GM21723 (cell line): Measurements from ENCODE around the gene CTNNA3.
"Not testable (repeated sequence)": the region's sequence is repeated elsewhere in the genome, so short reads cannot be mapped to it uniquely, and the experiment has no call there.

Experiments
- ATAC-seq: cut with Tn5 transposase; IDR thresholded peaks from one replicate; pipeline ENCODE4 v1.9.1; 2021; ENCODE audit warnings: mild to moderate bottlenecking, moderate library complexity; ENCODE audit not compliant: unreplicated experiment

CTNNA3 gene

DNA sequence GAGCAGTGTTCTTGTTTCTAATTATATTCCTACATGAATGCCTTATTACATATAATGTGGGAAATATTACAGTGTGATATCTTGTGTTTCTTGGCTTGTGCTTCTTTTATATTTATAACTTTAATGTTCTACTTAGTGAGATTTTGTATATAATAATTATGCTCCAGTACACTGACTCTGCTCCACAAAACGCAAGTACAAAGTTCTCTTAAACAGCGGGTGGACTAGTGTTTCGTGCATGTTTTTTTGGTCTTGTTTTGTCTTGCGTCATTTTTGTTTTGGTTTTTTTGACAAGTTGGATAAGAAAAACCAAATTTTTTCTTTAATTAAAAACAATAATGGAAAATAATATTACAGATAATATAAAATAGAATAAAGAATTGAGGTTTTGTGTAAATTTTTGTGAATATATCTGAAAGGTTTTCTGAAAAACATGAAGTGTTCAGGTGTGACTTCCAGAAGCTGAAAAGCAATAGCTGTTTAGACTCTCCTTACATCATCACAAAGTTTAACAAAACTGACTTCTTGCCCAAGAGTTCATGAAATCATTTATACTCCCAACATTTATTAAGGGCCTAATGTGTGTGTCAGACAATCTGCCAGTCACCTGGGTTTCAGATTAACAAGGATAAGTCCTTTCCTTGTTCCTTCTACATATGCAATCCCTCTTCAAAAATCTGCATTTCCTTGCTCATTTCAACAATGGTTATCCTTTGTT is 438.4 kb downstream of the CTNNA3 start:
- ATAC-seq = no peak

DNA sequence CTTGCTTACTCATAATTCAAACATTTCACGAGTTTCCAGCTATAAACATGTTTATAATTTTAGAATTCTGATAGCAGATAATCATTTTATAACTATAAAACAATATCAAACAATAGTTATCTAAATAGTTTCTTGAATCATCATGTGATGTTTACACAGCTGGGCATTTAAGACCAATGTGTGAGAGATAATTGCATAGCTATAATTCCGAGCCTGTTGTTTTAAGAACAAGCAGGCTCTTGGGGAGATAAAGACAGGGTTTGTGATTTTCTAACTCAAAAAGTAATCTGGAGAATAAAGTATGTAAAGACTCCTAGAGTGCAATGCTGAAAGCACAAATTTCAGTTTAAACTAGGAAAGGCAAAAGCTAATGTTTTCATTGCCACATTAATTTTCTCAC is 439.0 kb downstream of the CTNNA3 start:
- ATAC-seq = no peak

DNA sequence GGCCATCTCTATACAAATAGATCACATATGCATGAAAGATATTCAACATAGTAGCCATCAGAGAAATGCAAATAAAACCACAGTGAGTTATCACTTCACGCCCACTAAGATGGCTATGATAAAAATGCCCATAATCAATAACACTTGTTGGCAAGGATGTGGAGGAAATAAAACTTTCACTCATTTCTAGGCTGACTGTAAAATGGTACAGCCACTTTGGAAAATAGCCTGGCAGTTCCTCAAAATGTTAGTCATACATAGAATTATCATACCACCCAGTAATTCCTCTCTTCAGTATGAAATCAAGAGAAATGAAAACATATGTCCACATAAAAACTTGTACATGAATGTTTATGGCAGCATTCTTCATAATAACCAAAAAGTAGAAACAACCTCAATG is 445.3 kb downstream of the CTNNA3 start:
- no peak for ATAC-seq

DNA sequence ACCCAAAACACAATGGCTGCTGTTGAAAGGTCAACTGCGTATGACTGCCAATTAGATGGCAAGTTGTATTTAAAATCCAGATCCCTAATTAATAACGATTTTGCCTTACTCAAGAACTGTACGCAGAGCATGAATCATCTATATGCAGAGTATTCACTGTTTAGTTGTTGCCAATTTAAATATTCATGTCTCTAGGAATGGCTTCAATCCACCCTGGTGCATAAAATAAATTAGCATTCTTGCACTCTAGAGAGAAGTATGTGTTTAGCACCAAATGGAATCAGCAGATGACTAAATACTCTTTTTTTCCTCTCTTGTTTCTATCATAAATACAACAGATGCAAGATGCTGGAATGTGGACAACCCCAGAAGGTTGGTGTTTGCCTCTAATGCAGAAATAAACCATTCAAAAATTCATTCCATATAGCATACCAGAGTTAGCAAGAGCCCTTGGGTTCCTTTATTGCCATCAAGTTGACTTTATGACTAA is 449.9 kb downstream of the CTNNA3 start:
- ATAC-seq = no peak

DNA sequence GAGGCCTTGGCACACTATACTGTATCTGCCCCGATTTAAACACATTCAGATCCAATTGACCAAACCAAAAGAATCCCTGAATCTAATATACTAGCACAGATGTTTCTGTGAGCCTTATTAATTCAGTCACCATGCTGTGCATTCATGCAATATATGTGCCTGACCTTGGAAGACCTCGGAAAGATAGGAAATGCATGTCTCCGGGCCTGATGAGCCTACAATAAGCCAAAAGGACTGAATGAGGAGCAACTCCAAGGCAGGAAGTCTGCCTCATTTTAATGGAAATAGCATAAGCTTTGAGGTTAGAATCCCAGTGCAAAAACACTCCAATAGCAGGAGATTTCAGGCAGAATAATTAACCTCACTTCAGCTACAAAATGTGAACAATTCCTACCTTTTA is 453.5 kb downstream of the CTNNA3 start:
- ATAC-seq = no peak

DNA sequence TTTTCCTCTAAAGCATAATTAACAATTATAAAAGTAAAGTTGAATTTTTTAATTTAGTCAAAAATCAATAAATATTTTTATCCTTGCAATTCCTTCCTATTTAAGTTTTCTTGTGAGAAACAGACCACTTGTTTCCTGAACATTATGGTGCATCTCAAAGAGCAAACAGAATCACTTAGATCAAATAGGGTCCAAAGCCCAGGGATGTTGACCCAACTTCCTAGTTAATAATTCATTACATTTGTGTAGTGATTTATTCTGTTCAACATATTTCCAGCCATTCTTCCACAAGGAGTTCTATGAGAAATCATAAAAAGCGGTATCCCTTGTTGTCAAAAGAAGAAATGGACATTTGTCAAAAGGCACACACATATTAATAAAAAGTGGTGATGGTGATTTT is 454.5 kb downstream of the CTNNA3 start:
- ATAC-seq = no peak

DNA sequence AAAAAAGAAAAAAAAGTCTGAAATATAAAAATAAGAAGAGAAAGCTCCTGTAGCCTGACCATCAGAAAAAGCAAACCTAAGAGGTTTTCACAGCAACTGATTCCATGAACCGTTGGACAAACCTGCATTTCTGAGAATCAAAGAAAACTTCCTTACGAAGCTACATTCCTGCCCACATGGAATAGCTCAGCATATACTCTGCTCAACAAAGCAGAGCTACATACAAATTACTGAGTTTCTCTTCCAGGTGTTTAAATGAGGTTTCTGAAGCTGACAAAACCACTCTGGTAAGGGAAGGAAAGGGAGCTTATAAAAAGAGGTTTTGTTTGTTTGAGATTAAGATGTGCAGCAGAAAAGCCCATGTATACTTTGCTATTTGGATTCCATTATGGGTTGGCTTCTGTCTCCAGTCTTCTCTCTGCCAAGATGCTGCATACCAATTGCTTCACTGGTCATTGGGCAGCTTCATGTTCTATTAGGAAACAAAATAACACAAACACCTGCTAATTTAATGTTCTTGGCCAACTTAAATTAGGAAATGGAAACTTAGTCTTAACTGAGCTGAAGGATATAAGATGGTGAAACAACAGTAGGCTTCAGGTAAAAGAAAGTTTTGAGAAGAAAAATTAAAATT is 456.0 kb downstream of the CTNNA3 start:
- no peak for ATAC-seq

DNA sequence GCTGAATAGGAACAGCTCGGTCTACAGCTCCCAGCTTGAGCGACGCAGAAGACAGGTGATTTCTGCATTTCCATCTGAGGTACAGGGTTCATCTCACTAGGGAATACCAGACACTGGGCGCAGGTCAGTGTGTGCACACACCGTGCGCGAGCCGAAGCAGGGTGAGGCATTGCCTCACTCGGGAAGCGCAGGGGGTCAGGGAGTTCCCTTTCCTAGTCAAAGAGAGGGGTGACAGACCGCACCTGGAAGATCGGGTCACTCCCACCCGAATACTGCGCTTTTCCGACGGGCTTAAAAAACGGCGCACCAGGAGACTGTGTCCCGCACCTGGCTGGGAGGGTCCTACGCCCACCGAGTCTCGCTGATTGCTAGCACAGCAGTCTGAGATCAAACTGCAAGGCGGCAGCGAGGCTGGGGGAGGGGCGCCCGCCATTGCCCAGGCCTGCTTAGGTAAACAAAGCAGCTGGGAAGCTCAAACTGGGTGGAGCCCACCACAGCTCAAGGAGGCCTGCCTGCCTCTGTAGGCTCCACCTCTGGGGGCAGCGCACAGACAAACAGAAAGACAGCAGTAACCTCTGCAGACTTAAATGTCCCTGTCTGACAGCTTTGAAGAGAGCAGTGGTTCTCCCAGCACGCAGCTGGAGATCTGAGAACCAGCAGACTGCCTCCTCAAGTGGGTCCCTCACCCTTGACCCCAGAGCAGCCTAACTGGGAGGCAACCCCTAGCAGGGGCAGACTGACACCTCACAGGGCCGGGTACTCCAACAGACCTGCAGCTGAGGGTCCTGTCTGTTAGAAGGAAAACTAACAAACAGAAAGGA is 465.1 kb downstream of the CTNNA3 start:
- ATAC-seq = not testable (repeated sequence)

DNA sequence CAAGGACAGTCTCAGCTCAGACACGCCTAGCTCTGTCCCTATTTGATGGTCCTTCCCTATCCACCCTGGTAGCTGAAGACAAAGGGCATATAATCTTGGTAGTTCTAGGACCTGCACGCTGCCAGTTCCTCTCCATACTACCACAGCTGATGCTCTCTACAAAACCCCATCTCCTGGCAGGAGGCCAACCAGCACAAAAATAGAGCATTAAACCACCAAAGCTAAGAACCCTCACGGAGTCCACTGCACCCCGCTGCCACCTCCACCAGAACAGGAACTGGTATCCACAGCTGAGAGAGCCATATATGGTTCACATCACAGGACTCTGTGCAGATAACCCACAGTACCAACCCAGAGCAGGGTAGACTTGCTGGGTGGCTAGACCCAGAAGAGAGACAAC is 470.8 kb downstream of the CTNNA3 start:
- no peak for ATAC-seq

DNA sequence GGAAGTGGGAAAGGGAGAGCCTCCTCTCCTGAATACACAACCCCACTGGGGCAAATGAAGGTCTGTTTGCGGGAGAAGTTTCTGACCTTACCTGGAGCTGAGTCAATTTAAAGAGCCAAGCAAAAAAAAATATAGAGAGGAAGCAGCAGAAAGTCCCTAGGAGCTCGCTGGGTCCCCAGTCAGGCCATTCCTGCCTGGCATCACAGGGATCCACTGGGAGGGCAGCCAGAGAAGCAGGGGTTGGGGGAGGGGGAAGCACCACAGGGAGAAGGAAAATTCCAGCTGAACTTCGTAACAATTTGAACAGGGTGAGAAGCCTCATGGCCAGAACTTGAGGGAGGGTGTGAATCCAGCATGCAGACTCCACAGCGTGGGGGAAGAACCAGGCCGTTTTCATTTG is 471.4 kb downstream of the CTNNA3 start:
- no peak for ATAC-seq

DNA sequence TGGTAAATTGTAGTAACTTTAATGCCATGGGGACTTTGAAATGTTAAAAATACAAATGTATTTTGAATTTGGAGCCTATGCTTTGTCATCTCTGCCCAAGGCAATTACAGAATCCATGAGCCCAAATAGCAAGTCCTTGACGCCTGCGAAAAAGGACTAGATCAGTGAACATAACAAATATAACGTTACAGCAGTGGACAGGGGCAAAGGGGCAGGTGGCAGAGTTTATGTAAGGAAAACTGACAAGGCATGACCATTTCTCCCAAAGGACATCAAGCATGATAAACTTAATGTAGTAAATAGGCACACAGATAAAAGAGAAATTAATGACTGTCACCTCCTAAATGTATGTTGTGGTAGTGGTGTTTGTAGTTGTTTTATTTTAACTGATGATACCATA is 473.1 kb downstream of the CTNNA3 start:
- ATAC-seq = no peak

DNA sequence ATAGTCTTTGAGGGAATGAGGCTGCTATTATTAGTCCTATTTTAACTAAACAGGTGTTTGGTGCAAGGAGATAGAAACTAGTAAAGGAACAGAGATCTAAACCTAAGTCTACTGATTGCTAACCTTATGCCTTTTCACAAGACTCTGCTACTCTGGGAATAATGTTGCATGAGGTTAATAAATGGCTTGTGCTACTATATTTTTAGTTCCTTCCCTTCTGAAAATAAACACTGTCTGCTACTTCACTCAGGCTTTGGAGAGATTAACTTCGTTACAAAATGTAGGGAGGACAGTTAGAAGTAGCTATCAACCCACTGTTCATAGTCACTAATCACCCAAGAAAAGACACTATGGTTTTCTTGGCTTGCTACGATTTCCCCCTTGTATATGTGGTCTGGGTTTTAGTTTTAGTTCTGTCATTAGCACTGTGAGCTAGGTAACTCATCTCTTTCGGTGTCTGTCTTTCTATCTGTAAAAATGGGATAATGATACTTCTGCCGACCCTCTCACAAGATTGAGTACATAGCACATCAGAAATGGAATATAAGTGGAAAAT is 474.0 kb downstream of the CTNNA3 start:
- no peak for ATAC-seq

DNA sequence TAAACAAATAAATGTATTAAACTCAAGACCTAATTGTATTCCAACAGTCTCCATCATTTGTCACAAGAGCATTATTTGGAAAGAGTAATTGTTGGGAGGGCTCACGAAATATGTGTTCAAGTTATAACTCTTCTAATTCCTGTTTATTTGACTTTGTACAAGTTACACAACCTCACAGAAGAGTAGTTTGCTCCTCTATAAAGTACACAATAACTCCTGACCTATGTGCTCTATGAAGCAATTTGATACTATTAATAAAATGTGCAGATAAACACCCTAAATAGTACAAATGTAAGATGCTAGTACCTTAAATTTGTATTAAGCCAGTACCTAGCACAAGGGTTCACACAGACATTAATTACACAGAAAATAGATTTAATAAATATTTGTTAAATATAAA is 484.3 kb downstream of the CTNNA3 start:
- ATAC-seq = no peak

DNA sequence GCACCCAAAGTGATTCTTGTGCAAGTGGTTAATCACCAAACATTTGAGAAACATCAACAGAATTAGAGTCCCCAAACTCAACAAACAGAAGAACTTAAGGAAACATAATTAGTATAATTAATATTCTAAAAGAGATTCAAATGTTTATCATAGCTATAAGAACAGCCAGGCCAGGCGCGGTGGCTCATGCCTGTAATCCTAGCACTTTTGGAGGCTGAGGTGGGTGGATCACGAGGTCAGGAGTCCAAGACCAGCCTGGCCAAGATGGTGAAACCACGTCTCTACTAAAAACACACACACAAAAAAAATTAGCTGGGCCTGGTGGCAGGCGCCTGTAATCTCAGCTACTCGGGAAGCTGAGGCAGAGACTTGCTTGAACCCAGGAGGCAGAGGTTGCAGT is 488.1 kb downstream of the CTNNA3 start:
- ATAC-seq = not testable (repeated sequence)

DNA sequence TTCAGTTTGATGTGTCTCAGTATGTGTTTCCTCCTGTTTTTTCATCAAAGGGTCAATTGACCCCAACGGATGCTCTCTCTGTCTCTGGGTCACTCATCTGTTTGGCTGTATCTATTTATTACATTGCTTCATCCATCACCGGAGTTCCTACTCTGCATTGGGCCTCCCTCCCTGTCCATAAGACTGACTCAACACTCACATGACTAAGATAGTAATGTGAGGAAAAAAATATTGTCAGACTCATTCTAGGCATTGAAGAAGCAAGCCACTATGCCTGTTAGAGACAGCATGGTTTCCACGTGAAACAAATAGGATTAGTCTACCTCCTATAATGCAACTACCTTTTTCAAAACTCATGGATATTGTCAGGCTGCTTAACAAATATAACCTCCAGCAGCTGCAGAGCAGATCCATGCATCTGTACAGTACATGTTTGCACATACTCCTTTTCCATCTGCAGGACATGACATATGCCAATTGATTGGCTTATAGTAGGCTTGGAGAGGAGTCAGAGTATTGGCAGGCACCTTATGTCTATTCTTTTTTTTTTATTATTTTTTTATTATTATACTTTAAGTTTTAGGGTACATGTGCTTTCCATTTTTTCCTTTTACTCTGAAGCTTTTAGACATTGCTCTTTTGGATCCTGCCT is 495.0 kb downstream of the CTNNA3 start:
- ATAC-seq = no peak

DNA sequence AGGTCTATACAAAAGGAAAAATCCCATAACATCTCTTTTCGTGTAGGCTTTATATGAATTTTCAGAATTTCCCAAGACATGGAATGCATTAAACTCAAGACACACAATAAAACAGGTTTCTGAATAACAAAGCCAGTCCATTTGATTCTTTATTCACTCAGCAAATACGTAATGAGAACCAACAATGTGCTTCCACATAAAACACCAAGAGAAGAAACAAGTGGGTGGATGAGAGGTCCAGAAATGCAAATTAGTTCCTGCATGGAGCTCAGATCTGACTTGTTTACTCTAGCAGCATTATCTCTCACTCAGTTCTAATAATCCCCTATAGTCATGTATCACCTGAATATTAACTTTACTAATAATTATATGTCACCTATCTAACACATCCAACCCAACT is 520.6 kb downstream of the CTNNA3 start:
- no peak for ATAC-seq

DNA sequence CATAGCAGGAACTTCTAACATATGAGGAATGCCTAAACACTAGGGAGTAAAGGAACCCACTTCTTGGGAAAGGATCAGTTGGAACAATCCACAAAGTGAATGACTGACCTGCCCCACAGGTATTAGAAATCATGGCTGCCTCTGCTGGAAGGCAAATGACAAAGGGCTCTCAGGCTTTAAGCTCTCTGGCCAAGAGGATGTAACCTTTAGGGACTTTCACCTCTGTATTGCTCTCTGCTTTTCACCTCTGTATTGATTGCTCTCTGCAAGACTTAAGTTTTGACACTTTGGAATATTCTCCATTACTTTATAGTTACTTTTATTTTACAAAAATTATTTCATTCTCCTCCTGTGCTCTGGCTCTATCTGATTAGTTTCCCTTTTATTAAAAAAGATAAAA is 522.2 kb downstream of the CTNNA3 start:
- ATAC-seq = no peak

DNA sequence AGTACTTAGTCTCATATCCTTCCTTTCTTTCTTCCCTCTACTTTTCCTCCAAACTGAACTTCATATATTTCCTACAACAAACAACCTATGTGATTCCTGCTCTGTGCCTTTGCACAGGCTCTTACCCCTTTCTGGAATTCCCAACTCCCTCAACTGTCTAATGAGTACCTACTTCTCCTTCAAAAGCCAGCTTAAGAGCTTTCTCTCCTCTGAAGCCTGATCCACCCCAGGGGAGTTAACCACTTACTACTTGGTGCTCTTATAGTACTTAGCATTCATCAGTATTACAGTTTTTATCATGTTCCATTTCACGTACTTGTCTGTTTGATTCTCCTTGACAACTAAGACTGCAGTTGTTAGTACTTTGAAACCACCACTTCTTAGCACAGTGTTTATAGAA is 524.0 kb downstream of the CTNNA3 start:
- no peak for ATAC-seq

DNA sequence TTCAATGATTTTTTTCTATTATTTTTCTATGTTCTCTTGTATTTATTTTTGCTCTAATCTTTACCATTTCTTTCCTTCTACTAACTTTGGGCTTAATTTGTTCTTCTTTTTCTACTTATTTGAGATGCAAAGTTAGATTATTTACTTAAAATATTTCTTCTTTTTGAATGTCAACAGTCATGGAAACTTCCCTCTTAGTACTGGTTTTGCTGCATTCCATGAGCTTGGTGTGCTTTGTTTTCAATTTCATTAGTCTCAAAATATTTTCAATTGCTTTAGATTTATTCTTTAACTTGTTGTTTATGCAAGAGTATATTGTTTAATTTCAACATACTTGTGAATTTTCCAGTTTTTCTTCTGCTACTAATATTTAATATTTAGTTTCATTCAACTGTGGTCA is 539.8 kb downstream of the CTNNA3 start:
- ATAC-seq = no peak

DNA sequence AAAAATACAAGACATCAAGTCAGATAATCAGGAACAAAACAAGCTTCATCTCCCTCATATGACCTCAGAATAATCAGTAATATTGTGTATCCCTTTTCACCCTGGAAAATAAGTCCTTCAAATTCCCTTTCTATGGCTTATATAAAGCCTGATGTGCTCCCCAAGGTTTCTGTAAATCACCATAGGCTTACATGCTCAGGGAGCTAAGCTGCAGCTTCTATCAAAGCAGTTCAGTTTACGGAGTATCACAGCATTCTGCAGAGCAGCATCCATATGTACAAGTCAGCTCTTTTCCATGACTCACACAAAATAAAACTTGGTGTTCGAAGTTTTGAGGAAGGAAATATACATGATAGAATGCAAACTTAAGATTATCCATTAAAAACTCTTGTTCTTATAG is 544.5 kb downstream of the CTNNA3 start:
- ATAC-seq = no peak

DNA sequence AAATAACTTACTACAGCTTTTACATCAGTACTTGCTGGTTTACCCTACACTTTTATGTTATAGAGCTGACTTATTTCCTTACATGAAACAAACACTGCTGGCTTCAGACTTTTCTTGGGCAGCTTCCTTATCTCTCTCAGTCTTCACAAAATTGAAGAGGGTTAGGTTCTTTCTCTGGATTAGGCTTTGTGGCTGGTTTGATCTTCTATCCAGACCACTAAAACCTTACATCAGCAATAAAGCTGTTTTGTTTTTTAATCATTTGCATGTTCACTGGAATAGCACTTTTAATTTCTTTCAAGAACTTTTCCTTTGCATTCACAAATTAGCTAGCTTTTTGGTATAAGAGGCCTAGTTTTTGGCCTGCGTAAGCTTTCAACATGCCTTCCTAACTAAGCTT is 551.5 kb downstream of the CTNNA3 start:
- ATAC-seq = no peak
